ENCODE data around the gene PARS2.

PARS2 gene

DNA sequence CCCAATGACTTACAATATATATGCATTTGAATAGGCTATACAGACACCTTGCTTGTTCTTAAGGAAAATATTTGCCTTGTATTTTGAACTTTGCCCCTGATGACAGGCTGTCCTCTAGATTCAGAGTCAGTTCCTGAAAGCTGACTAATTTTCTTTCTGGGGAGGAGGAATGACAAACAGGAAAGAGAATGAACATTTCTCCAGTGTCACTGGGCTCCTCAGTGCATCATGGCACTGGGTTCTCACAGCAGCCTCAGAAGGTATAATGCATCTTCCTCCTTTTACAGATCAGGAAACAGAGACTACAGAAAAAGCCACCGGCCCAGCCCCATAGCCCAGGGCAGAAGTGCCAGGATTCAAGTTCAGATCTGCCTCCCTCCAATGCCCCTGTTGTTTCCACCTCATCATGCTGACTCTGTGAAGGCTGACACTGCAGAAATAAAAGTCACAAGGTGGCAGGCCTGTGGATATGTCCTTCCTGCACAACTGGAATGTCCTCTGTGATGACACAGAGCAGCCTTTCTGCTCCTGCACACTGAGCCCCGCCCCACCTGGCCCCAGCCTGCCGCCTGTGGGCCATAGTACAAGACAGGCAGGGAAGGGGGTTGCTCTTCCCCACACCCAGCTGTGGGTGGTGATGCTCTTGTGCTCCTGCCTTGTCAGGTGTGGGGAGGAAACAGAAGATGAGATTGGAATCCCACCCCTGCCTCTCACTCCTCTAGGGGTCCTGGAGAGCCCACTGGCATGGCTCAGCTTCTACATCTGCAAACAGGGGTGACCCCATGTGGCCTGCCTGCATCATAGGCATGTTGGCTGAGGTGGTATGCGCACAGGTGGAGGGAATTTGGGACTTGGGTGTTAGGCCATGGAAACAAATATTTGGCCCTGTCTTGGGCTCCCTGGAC, 30.4 kb upstream of the PARS2 start:
- Histone ChIP-seq H3K4me3 (ENCODE audit: severe bottlenecking) (no peak overlapping the region), H3K9me3 (ENCODE audit: severe bottlenecking) (no peaks in the 10 kb centered on the region), H3K4me1 (ENCODE audit: insufficient read depth, poor library complexity, severe bottlenecking) (no peaks in the 10 kb centered on the region), H3K27ac (ENCODE audit: poor library complexity, severe bottlenecking) (no peak overlapping the region), H3K27me3 (ENCODE audit: insufficient read depth, poor library complexity, severe bottlenecking) (no peaks in the 10 kb centered on the region), H3K36me3 (ENCODE audit: low read depth) (no peaks in the 10 kb centered on the region; the same call in 1 of the 2 replicates)
- peak; percentile 33; the same call in 1 of the 3 replicates for ATAC-seq (ENCODE audit: low read depth)
- DNase-seq (ENCODE audit: low spot score), result no peak
- TF ChIP-seq, protein P1, sequence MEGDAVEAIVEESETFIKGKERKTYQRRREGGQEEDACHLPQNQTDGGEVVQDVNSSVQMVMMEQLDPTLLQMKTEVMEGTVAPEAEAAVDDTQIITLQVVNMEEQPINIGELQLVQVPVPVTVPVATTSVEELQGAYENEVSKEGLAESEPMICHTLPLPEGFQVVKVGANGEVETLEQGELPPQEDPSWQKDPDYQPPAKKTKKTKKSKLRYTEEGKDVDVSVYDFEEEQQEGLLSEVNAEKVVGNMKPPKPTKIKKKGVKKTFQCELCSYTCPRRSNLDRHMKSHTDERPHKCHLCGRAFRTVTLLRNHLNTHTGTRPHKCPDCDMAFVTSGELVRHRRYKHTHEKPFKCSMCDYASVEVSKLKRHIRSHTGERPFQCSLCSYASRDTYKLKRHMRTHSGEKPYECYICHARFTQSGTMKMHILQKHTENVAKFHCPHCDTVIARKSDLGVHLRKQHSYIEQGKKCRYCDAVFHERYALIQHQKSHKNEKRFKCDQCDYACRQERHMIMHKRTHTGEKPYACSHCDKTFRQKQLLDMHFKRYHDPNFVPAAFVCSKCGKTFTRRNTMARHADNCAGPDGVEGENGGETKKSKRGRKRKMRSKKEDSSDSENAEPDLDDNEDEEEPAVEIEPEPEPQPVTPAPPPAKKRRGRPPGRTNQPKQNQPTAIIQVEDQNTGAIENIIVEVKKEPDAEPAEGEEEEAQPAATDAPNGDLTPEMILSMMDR (IDR thresholded peaks at IDR 0.05; ENCODE audit: poor library complexity, severe bottlenecking), result peak; percentile 10

DNA sequence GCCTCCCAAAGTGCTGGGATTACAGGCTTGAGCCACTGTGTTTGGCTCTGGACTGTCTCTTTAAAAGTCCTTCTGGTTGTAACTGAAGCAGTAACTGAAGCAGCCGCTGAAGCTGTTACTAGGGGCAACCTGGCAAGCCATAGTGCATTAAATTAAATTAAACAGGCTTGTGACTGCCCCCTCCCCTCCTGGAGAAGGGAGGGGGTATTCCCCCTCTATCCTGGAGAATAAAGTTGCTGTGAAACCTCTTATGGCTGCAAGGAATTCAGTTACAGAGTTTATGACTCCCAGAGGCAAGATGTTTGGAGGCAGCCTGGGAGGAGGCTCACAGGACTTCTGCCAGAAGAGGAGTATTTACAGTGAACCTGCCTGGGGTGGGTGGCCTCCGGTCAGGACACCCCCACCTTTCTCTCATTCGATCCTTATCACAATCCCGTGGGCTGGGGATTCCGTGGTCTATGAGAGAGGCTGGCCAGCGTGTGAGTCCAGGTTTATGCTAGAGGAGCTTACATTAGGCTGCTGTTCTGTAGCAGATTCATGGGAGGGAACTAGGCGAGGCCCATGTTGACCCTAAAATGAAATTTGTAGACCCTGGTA, 28.5 kb upstream of the PARS2 start:
- no peak for DNase-seq (ENCODE audit: low spot score)
- H3K27ac ChIP-seq (ENCODE audit: poor library complexity, severe bottlenecking), result no peak overlapping the region

GRCh38 chr1:54791880-54792522, 27.7 kb upstream of the PARS2 start:
- DNase-seq (ENCODE audit: low spot score) (no peak), ATAC-seq (ENCODE audit: low read depth) (no peak)
- Histone ChIP-seq H3K4me3 (ENCODE audit: severe bottlenecking) (no peak overlapping the region), H3K27me3 (ENCODE audit: insufficient read depth, poor library complexity, severe bottlenecking) (no peaks in the 10 kb centered on the region), H3K27ac (ENCODE audit: poor library complexity, severe bottlenecking) (no peak overlapping the region), H3K36me3 (ENCODE audit: low read depth) (no peaks in the 10 kb centered on the region; the same call in 1 of the 2 replicates), H3K9me3 (ENCODE audit: severe bottlenecking) (no peaks in the 10 kb centered on the region), H3K4me1 (ENCODE audit: insufficient read depth, poor library complexity, severe bottlenecking) (no peaks in the 10 kb centered on the region)
- TF ChIP-seq, protein P1 (IDR thresholded peaks at IDR 0.05; ENCODE audit: poor library complexity, severe bottlenecking), result peak; percentile 44

More for the DNA sequence above, 28.5 kb upstream of the PARS2 start:
- TF ChIP-seq, protein P1 (IDR thresholded peaks at IDR 0.05; ENCODE audit: poor library complexity, severe bottlenecking), result no peak
- H3K4me1 ChIP-seq (ENCODE audit: insufficient read depth, poor library complexity, severe bottlenecking), result no peaks in the 10 kb centered on the region
- no peaks in the 10 kb centered on the region; the same call in 1 of the 2 replicates for H3K36me3 ChIP-seq (ENCODE audit: low read depth)
- H3K9me3 ChIP-seq (ENCODE audit: severe bottlenecking), result no peaks in the 10 kb centered on the region
- no peaks in the 10 kb centered on the region for H3K27me3 ChIP-seq (ENCODE audit: insufficient read depth, poor library complexity, severe bottlenecking)
- H3K4me3 ChIP-seq (ENCODE audit: severe bottlenecking), result no peak overlapping the region
- no peak for ATAC-seq (ENCODE audit: low read depth)

DNA sequence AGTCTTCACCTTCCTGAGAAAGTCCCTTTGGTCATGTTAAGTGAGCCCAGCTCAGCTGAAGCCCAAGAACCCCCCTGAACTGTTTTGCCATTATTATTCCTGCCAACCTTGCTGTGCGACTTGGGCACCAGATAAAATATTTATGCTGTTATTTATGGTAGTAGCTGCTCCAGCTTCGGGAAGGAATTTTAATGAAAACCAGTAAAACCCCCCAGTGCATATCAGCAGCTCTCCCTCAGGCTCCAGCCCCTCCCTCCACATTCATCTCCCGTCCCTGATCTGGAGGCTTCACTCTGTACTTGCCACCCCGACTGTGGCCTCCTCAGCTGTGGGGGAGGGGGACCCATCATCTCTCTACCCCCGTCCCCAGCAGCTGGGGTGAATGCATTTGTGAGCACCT, 24.1 kb upstream of the PARS2 start:
- no peaks in the 10 kb centered on the region for H3K27me3 ChIP-seq (ENCODE audit: insufficient read depth, poor library complexity, severe bottlenecking)
- H3K27ac ChIP-seq (ENCODE audit: poor library complexity, severe bottlenecking), result no peak overlapping the region
- ATAC-seq (ENCODE audit: low read depth), result no peak
- H3K4me1 ChIP-seq (ENCODE audit: insufficient read depth, poor library complexity, severe bottlenecking), result no peaks in the 10 kb centered on the region
- no peak for DNase-seq (ENCODE audit: low spot score)
- H3K4me3 ChIP-seq (ENCODE audit: severe bottlenecking), result no peak overlapping the region
- no peaks in the 10 kb centered on the region for H3K9me3 ChIP-seq (ENCODE audit: severe bottlenecking)
- TF ChIP-seq, protein P1 (IDR thresholded peaks at IDR 0.05; ENCODE audit: poor library complexity, severe bottlenecking), result no peak
- no peaks in the 10 kb centered on the region; the same call in 1 of the 2 replicates for H3K36me3 ChIP-seq (ENCODE audit: low read depth)

Measured in RWPE2 (cell line).